Esophagus muscularis mucosa (tissue), 4 donors: Measurements from ENCODE around the gene LPAR1. TPM values are rescaled to one million over a fixed set of nuclear protein-coding genes. Genes with fewer than 3 reads are reported as not detected.
"Not testable (repeated sequence)": the region's sequence is repeated elsewhere in the genome, so short reads cannot be mapped to it uniquely, and the experiment has no call there.

Experiments
- DNase-seq: peaks from one replicate; pipeline ENCODE4 v3.0.0-alpha.2; 2017; ENCODE audit errors: extremely low spot score
- H3K27ac ChIP-seq, 4 donors: fragments of 200-600 bp; sonication (generic); replicated peaks in 1 of 4; 1 replicate in 3 of 4; 2 replicates in 1 of 4; pipeline ENCODE4 v1.5.1; 2016 to 2019; ENCODE audit warnings: mild to moderate bottlenecking in 1 of 4
- H3K27me3 ChIP-seq, 4 donors: fragments of 200-600 bp; sonication (generic); one replicate each; pipeline versions ENCODE4 v1.5.1 to v1.6.0; 2016 to 2019
- H3K36me3 ChIP-seq, 4 donors: fragments of 200-600 bp; sonication (generic); one replicate each; pipeline ENCODE4 v1.5.1; 2016 to 2019
- H3K4me1 ChIP-seq, 4 donors: fragments of 200-600 bp; sonication (generic); one replicate each; pipeline ENCODE4 v1.5.1; 2016 to 2019
- H3K4me3 ChIP-seq, 4 donors: fragments of 200-600 bp; sonication (generic); 1 replicate in 2 of 4; 2 replicates in 2 of 4; pipeline ENCODE4 v1.5.1; 2016 to 2019; ENCODE audit warnings: mild to moderate bottlenecking in 4 of 4, moderate library complexity in 1 of 4
- H3K9me3 ChIP-seq, 4 donors: fragments of 200-600 bp; sonication (generic); 1 replicate in 3 of 4; 2 replicates in 1 of 4; pipeline ENCODE4 v1.5.1; 2016 to 2019
- EP300 ChIP-seq: sonication (generic); formaldehyde crosslinking; IDR thresholded peaks from one replicate; pipeline ENCODE4 v1.6.1; 2017; ENCODE audit warnings: antibody characterized with exemption
- POLR2A ChIP-seq: fragments of 450-650 bp; IDR thresholded peaks from one replicate; pipeline ENCODE4 v1.6.1; 2017; ENCODE audit warnings: antibody characterized with exemption, moderate library complexity, mild to moderate bottlenecking, low read depth
- POLR2AphosphoS5 ChIP-seq, 2 donors: sonication (generic); formaldehyde crosslinking; IDR thresholded peaks; one replicate each; pipeline ENCODE4 v1.6.1; 2017; ENCODE audit warnings: antibody characterized with exemption in 2 of 2
- WGBS: methylation state at CpG from one replicate; pipeline ENCODE4 v1.1.5; 2018; 5-methylcytosine and 5-hydroxymethylcytosine counted together
- intact Hi-C: fragments of 100-400 bp; cut with DNase I; formaldehyde crosslinking; loops from one replicate; pipeline ENCODE4 v1.15.1; 2023
- total RNA-seq, 4 donors: library from RNA; depleted of rRNA; stranded (reverse); fragments of >200 nt; gene quantifications; one replicate each; pipeline versions ENCODE4 v1.1.0 to v1.2.1, GENCODE V29; 2016
- TF ChIP-seq, protein P1 (sequence below), 3 experiments: fragments of 200-600 bp in 2 of 3; fragments of 450-650 bp in 1 of 3; sonication (generic) in 2 of 3; IDR thresholded peaks; one replicate each; pipeline ENCODE4 v1.5.1; 2017 to 2019; ENCODE audit warnings: antibody characterized with exemption in 3 of 3, mild to moderate bottlenecking in 2 of 3, moderate library complexity in 1 of 3

LPAR1 gene
- total RNA-seq, 4 donors from 2014 or later: 34.1 to 55.5 (median 48.8) TPM

DNA sequence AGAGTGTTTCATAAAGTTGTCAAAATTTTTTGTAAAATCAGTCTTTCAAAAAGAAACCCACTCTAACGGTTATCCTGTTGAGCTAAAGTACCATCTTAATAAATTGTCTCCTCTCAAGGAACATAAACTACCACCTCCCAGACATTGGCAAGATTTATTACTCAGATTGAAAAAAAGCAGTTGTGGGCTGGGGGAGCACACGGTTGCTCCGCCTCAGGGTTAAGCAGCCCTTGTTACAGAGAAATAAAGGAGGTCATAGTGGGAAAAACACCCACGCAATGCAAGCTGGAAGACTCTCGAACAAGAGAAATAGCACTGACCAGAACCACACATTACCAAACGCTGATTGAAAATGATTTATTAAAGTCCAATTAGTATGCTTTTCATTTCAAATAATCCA, 165.3 kb downstream of the LPAR1 start:
- Histone ChIP-seq H3K27ac (no peak overlapping the region), H3K36me3 (no peaks in the 10 kb centered on the region), H3K4me3 (no peak overlapping the region), H3K4me1 (peaks cover 0 to 1% (median 0%) of the 10 kb centered on the region in 4 donors), H3K9me3 (no peaks in the 10 kb centered on the region), H3K27me3 (no peaks in the 10 kb centered on the region)
- TF ChIP-seq POLR2AphosphoS5 (IDR thresholded peaks at IDR 0.05) (no peak), POLR2A (no peak), EP300 (no peak)
- TF ChIP-seq, protein P1, sequence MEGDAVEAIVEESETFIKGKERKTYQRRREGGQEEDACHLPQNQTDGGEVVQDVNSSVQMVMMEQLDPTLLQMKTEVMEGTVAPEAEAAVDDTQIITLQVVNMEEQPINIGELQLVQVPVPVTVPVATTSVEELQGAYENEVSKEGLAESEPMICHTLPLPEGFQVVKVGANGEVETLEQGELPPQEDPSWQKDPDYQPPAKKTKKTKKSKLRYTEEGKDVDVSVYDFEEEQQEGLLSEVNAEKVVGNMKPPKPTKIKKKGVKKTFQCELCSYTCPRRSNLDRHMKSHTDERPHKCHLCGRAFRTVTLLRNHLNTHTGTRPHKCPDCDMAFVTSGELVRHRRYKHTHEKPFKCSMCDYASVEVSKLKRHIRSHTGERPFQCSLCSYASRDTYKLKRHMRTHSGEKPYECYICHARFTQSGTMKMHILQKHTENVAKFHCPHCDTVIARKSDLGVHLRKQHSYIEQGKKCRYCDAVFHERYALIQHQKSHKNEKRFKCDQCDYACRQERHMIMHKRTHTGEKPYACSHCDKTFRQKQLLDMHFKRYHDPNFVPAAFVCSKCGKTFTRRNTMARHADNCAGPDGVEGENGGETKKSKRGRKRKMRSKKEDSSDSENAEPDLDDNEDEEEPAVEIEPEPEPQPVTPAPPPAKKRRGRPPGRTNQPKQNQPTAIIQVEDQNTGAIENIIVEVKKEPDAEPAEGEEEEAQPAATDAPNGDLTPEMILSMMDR (IDR thresholded peaks at IDR 0.05): no peak
- no peak for DNase-seq
- 52% methylated on average over 6 of the region's 6 CpGs for WGBS
- intact Hi-C loops: no loop called here

DNA sequence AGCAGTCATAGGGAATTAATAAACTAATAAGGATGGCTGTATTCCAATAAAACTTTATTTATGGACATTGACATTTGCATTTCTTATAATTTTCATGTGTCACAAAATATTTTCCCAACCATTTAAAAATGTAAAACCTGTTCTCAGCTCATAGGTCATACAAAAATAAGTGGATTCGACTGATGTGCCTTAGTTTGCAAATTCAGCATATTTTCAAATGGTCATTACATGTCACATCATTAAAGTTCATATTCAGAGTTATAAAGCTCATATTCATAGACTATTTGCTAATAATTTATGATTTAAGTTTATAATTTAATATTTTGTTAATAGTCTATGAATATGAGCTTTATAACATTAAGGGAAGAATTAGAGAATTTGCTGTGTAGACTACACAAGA, 166.5 kb downstream of the LPAR1 start:
- Histone ChIP-seq H3K36me3 (no peaks in the 10 kb centered on the region), H3K4me3 (no peak overlapping the region), H3K27me3 (no peaks in the 10 kb centered on the region), H3K9me3 (no peaks in the 10 kb centered on the region), H3K4me1 (no peaks in the 10 kb centered on the region), H3K27ac (no peak overlapping the region)
- no peak for DNase-seq
- intact Hi-C loops: no loop called here
- WGBS: 85% methylated on average over 1 of the region's 1 CpG
- no peak for TF ChIP-seq POLR2A
- TF ChIP-seq EP300: no peak
- TF ChIP-seq, protein P1 (IDR thresholded peaks at IDR 0.05): no peak
- TF ChIP-seq POLR2AphosphoS5 (IDR thresholded peaks at IDR 0.05): no peak

GRCh38 chr9:110869931-110870330, 168.3 kb downstream of the LPAR1 start:
- intact Hi-C loops: no loop called here
- no peaks in the 10 kb centered on the region for H3K9me3 ChIP-seq
- DNase-seq: no peak
- H3K4me3 ChIP-seq: no peak overlapping the region
- H3K36me3 ChIP-seq: no peaks in the 10 kb centered on the region
- H3K27ac ChIP-seq: no peak overlapping the region
- no peaks in the 10 kb centered on the region for H3K4me1 ChIP-seq
- WGBS: 87% methylated on average over 1 of the region's 1 CpG
- TF ChIP-seq EP300: no peak
- no peak for TF ChIP-seq POLR2A
- no peak for TF ChIP-seq POLR2AphosphoS5 (IDR thresholded peaks at IDR 0.05)
- TF ChIP-seq, protein P1 (IDR thresholded peaks at IDR 0.05): no peak
- H3K27me3 ChIP-seq: no peaks in the 10 kb centered on the region

DNA sequence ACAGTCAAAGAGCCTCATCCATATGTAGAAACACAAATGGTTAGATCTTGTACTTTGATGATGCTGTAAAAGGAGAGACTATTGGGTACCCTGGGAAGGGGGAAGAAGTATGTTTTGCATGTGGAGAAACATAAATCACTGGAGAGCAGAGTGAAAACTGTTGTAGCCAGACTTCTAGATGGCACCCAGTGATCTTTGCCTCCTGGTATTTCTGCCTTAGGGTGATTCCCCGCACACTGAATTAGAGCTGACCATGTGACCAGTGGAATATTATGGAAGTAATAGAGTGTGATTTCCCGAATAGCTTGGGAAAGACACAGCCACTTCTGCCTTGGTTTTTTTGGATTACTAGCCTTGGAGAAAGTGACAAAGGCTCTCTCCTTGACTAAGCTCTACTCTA, 174.3 kb downstream of the LPAR1 start:
- H3K27ac ChIP-seq: no peak overlapping the region
- intact Hi-C loops: no loop called here
- H3K4me3 ChIP-seq: no peak overlapping the region
- no peak for DNase-seq
- H3K36me3 ChIP-seq: no peaks in the 10 kb centered on the region
- TF ChIP-seq, protein P1 (IDR thresholded peaks at IDR 0.05): no peak
- TF ChIP-seq POLR2A (no peak), EP300 (no peak), POLR2AphosphoS5 (IDR thresholded peaks at IDR 0.05) (no peak)
- no peaks in the 10 kb centered on the region for H3K27me3 ChIP-seq
- no peaks in the 10 kb centered on the region for H3K4me1 ChIP-seq
- 85% methylated on average over 2 of the region's 2 CpGs for WGBS
- H3K9me3 ChIP-seq: peaks cover 0 to 5% (median 0%) of the 10 kb centered on the region in 4 donors

DNA sequence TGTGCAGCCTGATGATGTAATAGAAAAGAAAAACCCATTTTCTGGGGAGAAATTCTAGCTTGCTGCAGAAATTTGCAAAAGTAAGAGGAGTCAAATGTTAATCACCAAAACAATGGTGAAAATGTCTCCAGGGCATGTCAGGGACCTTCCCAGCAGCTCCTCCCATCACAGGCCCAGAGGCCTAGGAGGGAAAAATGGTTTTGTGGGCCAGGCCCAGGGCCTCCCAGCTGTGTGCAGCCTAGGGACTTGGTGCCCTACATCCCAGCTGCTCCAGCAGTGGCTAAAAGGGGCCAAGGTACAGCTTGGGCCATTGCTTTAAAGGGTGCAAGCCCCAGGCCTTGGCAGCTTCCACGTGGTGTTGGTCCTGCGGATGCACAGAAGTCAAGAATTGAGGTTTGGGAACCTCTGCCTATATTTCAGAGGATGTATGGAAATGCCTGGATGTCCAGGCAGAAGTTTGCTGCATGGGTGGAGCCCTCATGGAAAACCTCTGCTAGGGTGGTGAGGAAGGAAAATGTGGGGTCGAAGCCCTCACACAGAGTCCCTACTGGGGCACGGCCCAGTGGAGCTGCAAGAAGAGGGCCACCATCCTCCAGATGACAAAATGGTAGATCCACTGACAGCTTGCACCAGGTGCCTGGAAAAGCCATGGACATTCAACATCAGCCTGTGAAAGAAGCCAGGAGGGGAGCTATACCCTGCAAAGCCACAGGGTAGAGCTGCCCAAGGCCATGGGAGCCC, 176.7 kb downstream of the LPAR1 start:
- DNase-seq, H3K27ac ChIP-seq, H3K27me3 ChIP-seq, H3K36me3 ChIP-seq, H3K4me3 ChIP-seq, intact Hi-C loops, H3K9me3 ChIP-seq, H3K4me1 ChIP-seq: not testable (repeated sequence)
- WGBS: 96% methylated on average over 2 of the region's 4 CpGs
